Purkinje cell (primary cell): ENCODE results near the gene POLR1E. TPM values are rescaled to one million over a fixed set of nuclear protein-coding genes. Genes with fewer than 3 reads are reported as not detected.

ENCODE experiments used
- polyA plus RNA-seq: library from polyadenylated mRNA; unstranded; fragments of >200 nt; fragmentation: Nextera tagmentation; gene quantifications from 2 replicates; pipeline ENCODE4 v1.2.1, GENCODE V29; 2014

POLR1E gene, protein sequence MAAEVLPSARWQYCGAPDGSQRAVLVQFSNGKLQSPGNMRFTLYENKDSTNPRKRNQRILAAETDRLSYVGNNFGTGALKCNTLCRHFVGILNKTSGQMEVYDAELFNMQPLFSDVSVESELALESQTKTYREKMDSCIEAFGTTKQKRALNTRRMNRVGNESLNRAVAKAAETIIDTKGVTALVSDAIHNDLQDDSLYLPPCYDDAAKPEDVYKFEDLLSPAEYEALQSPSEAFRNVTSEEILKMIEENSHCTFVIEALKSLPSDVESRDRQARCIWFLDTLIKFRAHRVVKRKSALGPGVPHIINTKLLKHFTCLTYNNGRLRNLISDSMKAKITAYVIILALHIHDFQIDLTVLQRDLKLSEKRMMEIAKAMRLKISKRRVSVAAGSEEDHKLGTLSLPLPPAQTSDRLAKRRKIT
- polyA plus RNA-seq, result 21.7 and 23.7 TPM in 2 replicates

DNA sequence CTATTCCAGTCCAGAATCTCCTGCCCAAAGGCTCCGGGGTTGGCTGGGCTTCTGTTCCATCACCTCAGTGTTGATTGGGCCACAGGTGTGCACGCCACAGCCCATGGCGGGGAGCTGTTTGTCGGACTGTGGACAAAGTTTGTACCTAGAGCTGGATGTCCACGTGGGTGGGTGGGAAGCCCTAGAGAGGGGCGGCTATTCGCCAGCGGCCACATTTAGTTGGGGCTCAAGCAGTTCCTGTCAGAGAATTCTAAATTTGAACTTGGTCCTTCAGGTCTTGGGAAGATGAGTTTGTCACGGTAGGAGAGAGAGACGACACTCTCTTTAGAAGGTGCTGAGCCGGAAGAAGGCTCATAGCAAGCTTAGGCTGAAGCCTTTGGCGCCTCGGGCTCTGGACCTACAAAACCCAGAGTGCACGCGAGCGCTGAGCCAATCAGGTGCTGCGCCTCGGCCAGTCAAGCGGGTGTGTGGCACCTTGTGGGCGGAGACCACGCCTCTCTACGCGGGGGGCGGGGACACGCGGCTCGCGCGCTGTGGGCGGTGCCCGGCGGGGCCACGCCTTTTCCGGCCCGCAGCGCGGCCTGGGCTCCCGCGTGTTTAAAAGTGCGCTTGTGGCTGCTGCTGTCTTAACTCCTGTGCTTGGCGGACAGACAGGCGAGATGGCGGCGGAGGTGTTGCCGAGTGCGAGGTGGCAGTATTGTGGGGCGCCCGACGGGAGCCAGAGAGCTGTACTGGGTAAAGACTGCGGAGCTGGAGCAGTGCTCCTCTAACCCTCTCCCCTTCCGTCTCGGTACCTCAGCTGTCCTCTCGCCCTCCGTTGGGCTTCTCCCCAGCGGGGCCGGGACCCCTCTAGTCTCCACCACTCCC is at the start of gene POLR1E:
Gene POLR1E (plus strand): TSS at position 560 of the 867 bp plus-strand sequence. CDS start 100 bp downstream, at position 660.

DNA sequence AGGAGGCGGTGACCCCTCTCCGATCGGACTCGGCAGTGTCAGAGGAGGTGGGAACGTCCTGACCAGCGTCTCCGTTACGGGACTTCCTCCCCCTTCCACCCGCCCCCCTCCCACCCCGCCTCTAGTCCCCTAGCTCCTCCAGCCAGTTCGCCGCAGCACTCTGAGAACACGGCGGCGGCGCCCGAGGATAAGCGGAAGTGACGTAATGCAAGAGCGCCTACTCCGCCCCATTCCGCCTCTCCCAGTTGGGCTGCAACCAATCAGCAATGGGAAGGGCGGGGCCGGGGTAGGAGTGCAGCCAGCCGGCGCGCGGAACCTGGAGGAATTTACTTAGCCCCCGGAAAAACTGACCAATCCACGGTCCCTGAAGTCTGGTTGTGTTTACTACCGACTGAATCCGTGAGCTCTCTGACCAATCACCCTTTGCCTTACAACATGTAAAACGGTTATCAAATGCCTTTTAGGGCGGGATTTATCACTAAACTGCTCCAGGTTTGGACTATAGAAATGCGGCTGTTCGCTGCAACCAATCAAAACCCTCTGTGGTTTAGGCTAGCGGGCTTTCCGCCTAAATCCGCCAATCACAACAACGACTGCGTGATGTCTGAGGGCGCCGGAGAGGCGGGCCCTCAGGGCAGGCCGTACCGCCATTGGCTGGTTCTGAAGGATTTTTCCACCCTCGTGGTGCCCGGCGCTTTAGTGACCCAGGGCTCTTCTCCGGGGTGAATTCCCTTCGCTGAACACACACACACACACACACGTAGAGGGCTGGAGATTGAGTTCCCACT is 20.3 kb upstream of the POLR1E start, which contains the start of gene ZBTB5:
Gene ZBTB5 (minus strand): TSS at position 202 of the 788 bp plus-strand sequence. CDS start 22,899 bp downstream, outside the sequence.

Other genes starting within 250 kb of the POLR1E start
- 42.7 and 51.2 TPM in 2 replicates for gene GRHPR, start 63.3 kb upstream of the POLR1E start, polyA plus RNA-seq
- 1.9 and 2.0 TPM in 2 replicates for gene ZBTB5, start 20.5 kb upstream of the POLR1E start, polyA plus RNA-seq
- gene FBXO10, start 90.4 kb downstream of the POLR1E start, polyA plus RNA-seq, result 2.7 and 6.1 TPM in 2 replicates
- 716 and 732 TPM in 2 replicates for gene TOMM5, start 106.6 kb downstream of the POLR1E start, polyA plus RNA-seq
- 7.7 and 13.4 TPM in 2 replicates for gene FRMPD1, start 165.0 kb downstream of the POLR1E start, polyA plus RNA-seq